Measurements from ENCODE around the gene MCRIP1.

MCRIP1 gene

DNA sequence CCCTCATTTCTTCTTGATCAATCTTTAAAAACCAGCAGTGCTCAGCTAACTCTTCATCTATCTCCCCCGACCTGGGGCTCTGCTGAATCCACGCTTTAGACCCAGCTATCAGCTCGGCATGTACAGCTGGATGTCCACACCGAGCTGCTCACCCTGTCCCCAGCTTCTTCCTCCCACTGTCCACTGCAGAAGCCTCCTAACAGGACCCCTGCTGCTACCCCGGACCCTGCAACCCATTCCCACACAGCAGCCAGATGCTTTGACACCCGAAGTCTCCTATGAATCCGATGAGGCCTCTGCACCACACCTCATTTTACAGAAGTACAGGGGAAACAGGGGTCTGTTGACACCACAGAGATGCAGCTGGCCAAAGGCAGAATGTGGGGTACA, 15.3 kb downstream of the MCRIP1 start:
- FAIRE-seq = no peak

DNA sequence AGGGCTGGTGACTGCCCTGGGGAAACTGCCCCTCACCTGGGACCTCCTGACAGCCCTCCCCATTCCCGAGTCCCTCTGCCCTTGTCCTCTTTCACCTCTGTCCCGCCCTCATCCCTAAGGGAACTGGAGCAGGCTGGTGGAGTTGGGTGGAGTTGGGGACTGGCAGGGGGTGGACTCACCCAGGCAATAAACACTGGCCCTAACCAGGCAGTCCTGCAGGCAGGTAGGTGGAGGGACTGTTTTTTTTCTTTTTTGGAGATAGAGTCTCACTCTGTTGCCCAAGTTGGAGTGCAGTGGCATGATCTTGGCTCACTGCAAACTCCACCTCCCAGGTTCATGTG, 17.5 kb downstream of the MCRIP1 start:
- no peak for FAIRE-seq

DNA sequence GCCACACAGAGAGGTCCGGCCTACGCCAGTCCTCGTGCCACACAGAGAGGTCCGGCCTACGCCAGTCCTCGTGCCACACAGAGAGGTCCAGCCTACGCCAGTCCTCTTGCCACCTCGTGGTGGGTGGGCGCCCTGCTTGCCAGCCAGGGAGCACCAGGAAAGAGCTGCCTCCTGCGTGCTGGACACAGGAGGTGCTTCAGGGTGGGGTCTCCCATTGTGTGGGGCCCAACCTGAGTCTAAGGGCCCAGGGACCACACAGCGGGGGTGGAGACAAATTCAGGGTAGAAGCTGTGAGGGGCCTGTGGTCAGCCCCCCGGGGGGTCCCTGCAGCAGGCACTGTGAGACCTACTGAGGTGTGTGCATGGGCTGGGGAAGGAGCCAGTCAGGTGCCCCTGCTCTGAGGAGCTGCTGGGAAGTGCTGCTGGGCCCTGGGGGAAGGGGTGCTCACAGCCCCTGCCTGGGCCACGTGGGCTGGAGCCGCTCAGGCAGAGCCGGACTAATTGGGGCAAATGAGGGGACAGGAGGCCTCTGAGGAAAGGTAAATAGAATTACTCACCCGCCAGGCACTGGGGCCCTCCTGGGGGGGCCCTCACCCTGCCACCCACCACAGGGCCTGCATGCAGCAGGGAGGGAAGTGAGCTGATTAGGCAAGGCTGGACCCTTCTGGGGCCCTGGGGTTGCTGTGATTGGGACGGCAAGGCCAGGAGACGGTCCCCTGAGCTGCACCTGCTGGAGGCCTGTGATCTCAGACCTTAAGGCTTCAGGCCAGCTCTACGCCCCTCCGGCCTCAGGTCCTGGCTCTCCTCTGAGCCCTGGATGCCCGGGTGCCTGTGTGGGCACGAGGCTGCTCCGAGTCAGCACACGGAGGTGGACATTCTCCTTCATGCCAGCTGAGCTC, 18.1 kb downstream of the MCRIP1 start:
- no peak for FAIRE-seq

DNA sequence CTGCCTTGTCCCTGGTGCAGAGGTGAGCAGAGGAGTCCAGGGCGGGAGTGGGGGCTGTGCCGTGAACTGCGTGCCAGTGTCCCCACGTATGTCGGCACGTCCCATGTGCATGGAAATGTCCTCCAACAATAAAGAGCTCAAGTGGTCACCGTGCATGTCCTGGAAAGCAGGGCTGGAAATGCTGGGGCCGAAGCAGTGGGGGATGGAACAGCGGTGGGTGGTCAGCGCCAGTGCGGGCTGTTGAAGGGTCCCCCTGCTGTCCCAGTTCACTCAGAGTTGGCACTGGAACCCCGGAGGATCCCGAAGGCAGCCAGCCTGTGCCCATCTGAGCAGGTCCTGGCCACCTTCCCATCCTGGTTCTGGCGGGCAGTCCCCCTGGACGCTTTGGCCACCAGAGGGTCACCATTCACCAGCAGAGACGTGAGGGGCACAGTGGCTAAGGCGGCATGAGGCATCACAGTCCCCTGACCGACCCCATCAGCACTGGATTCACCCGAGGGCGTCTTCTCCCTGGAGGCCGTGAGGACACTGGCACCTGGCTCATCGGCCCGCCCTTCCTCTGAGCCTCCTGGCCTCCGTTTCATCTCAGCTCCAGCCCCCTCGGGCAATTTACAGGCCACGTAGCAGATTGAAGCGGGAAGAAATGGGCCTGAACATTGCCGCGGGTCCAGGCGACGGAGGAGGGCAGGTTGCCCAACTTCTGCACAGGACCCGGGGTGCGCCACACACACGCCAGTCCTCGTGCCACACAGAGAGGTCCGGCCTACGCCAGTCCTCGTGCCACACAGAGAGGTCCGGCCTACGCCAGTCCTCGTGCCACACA, 19.0 kb downstream of the MCRIP1 start:
- FAIRE-seq = no peak

DNA sequence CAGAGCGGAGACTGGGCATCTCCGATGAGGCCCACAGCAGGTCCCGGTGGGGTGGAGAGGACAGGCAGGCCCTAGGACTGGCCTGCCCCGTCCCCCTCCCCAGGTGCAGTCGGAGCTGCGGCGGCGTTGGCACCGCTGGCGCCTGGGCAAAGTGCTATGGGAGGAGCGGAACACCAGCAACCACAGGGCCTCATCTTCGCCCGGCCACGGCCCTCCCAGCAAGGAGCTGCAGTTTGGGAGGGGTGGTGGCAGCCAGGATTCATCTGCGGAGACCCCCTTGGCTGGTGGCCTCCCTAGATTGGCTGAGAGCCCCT, 19.8 kb downstream of the MCRIP1 start:
- FAIRE-seq = no peak

DNA sequence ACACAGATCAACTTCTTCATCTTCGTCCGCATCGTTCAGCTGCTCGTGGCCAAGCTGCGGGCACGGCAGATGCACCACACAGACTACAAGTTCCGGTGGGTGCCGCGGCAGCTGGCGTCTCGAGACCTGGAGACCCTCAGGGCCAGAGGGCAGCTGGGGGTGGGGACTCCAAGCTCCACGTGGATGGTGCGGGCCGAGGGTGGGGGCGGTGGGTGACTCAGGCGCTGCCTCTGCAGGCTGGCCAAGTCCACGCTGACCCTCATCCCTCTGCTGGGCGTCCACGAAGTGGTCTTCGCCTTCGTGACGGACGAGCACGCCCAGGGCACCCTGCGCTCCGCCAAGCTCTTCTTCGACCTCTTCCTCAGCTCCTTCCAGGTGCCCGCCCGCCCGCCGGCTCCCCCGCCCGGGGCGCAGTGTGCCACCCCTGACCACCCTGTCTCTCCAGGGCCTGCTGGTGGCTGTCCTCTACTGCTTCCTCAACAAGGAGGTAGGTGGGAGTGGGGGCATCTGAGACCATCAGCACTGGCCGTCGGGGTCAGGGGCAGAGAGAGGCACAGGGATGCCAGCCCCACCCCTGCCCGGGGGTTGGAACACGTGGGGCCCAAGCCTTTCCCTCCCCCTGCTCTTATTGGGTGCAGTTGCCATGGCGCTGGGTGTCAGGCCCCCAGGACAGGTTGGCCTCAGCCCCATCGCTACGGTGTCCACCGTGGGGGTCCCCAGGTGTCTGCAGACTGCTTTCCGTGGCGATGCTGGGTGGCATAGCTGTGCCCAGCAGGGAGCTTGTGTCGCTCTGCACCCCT, 20.3 kb downstream of the MCRIP1 start:
- no peak for FAIRE-seq

DNA sequence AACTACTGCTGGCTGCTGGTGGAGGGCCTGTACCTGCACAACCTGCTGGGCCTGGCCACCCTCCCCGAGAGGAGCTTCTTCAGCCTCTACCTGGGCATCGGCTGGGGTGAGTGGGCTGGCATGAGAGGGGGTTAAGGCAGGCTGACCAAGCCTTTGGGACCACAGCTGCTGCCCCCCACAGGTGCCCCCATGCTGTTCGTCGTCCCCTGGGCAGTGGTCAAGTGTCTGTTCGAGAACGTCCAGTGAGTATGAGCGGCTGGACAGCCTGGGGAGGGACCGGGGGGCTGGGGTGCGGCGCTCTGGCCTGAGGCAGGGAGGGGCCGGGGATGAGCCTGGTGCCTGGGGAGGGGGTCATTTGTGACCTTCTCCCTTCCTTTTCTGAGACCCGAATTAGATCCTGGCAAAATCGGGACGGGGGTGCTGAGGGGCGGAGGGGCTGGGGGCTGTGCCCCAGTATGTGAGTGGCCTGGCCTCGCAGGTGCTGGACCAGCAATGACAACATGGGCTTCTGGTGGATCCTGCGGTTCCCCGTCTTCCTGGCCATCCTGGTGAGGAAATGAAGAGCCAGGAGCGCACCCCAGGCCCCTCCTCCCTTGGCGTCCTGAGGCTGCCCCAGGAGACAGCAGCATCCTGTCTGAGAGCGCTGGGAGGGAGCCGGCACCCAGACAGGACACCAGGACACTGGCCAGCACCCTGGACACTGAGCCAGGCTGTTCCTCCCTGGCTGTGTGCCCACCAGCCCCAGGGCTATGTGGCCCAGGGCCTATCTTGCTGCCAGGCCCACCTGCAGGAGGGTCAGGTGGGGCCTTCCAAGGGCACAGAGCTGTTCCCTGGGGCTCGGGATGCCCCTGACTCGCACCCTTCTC, 21.2 kb downstream of the MCRIP1 start:
- no peak for FAIRE-seq

DNA sequence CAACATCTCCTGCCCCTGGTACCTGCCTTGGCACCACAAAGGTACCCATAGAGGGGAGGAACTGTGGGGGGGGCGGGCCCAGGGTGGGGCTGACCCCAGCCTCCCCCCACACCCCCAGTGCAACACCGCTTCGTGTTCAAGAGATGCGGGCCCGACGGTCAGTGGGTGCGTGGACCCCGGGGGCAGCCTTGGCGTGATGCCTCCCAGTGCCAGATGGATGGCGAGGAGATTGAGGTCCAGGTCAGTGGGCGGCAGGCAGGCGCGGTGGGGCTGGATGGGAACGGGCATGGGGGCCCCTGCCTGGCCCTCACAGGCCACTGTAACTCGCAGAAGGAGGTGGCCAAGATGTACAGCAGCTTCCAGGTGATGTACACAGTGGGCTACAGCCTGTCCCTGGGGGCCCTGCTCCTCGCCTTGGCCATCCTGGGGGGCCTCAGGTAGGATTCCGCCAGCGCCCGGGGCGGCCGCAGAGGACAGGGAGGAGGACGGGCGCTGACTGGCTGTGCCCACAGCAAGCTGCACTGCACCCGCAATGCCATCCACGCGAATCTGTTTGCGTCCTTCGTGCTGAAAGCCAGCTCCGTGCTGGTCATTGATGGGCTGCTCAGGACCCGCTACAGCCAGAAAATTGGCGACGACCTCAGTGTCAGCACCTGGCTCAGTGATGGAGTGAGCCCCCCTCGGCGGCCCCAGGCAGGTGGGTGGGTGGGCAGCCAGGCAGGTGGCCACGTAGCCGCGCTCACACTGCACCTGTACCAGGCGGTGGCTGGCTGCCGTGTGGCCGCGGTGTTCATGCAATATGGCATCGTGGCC, 22.0 kb downstream of the MCRIP1 start:
- no peak for FAIRE-seq

DNA sequence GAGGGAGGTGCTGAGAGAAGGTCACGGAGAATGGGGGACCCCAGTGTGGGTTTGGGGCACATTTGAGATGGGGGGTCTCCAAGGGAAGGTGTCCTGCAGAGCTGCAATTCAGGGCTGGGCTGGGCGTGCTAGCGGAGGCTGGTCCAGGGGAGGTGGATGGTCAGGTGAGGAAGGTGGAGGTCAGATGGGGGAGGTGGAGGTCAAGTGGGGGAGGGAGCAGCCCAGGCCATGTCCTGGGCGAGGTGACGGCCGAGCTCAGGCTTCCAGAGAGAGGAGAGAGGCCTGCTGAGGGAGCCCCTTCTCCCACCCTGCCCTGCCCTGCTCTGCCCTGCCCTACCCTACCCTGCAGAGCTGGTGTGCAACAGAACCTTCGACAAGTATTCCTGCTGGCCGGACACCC, 22.6 kb downstream of the MCRIP1 start:
- no peak for FAIRE-seq

DNA sequence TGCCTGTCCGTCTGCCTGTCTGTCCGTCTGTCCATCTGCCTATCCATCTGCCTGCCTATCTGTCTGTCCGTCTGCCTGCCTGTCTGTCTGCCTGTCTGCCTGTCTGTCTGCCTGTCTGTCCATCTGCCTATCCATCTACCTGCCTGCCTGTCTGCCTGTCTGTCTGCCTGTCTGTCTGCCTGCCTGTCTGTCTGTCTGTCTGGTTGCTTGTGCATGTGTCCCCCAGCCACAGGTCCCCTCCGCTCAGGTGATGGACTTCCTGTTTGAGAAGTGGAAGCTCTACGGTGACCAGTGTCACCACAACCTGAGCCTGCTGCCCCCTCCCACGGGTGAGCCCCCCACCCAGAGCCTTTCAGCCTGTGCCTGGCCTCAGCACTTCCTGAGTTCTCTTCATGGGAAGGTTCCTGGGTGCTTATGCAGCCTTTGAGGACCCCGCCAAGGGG, 23.5 kb downstream of the MCRIP1 start:
- no peak for FAIRE-seq

DNA sequence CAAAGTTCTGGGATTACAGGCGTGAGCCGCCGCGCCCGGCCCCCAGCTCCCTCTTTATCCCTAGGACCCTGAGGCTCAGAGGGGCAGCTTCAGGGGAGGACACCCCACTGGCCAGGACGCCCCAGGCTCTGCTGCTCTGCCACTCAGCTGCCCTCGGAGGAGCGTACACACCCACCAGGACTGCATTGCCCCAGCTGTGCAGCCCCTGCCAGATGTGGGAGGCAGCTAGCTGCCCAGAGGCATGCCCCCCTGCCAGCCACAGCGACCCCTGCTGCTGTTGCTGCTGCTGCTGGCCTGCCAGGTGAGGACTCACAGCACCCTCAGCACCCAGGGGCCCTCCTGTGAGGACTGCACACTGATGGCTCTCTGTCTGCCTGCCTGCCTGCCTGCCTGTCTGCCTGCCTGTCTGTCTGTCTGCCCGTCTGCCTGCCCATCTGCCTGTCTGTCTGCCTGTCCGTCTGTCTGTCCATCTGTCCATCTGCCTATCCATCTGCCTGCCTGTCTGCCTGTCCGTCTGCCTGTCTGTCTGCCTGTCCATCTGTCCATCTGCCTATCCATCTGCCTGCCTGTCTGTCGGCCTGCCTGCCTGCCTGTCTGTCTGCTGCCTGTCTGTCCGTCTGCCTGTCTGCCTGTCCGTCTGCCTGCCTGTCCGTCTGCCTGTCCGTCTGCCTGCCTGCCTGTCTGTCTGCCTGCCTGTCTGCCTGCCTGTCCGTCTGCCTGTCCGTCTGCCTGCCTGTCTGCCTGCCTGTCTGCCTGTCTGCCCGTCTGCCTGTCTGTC, 24.1 kb downstream of the MCRIP1 start:
- no peak for FAIRE-seq

DNA sequence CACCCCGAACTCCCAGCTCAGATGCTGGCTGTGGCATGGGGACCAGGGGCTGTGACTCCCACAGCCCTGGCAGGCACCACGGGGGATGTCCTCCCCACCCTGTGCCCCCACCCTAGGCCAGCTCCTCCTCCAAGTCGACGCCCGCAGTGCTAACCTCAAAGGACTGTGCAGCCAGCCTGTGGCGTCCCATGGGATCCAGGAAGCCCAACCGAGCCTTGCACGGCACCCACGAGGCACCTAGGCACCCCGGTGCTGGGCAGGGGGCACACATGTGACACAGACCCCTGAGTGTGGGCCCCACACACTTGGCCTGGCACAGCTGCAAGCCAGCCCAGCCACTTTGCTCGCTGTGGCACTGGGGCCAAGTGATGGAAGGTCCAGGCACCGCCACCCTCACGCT, 25.3 kb downstream of the MCRIP1 start:
- FAIRE-seq = no peak

DNA sequence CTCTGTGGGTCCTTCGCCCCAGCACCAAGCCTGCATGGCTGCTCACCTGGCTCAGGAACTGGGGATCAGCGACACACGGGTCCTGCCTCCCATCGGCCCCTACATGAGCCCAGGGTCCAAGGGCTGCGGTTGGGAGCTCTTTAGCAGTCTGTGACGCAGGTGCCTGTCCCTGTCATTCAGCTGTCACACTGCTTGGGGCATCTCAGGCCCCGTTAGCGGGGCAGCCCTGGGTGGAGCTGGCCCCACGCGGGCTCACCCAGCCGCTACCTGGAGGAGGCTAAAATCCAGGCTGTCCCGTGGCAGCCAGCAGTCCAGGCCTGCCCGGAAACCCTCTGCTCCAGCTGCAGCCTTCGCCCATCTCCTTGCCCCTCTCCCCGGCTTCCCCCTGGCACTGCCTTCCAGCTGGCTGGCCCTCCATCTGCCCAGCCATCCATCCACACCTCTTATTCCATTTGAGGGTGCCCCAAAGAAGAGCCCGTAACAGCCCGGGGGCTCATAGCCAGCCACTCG, 25.8 kb downstream of the MCRIP1 start:
- no peak for FAIRE-seq

DNA sequence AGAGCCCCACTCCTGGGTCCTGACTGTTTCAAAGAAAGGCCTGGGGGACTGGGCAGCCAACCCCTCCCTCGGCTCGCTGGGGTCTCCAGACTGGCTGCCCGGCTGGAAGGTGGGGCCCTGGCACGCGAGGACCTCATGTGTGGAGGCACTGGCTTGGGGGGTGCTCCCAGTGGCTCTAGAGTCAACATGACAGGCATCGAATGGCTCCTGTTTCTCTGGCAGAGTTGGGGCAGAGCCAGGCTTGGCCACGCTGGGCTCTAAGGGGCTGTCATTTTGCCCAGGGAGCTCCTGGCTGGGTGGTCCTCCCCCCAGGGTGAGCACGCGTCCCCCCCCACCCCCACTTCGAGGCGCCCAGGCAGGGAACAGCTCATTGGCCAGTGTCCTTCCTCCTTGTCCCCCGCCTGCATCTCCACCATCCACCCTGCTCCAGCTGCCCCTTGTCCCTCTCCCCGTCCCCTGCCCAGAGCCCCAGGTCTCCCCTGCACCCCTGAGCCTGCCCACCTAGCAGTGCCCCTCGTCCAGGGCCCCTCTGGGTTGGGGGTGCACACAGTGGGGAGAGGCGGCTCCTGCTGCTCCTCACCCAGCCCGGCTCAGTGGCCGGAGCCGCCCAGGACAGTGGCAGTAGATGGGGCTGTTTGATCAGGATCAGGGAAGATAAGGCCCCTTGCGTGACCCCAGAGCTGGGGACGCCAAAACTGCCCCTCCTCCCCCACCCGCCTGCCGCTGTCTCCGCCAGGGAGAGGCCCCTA, 26.5 kb downstream of the MCRIP1 start:
- no peak for FAIRE-seq

DNA sequence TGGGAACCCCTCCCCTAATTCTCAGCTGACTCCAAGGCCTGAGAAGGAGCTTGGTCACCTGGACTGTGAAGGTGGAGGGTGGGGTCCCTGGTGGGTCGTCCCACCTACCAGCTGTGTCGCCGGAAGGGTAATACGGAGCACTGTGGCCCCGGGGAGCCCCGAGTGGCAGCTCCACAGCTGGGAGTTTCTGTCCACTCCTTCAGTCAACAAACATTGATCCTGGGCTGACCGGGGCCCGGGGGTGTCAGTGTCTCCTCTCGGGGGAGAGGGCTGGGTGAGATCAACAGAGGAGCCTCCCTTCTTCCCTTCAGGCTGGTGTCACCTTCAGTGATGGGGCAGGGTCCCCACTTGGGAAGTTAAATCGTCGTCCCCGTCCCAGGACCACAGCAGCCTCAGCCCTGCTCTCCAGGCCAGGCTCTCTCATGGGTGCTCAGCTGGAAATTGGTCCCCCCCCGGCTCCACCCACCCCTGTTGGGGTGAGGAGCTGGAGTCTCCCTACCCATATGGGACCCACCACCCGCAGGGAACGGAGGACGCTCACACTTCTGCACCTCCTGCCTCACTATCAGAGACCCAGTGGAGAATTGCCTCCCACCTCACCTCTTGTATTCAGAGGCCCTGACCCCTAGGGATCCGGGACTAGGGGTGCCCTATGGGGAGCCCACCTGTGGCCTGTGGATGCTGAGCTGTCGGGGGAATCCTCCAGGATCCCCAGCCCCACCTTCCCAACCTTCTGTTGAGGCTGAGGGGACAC, 27.2 kb downstream of the MCRIP1 start:
- no peak for FAIRE-seq

DNA sequence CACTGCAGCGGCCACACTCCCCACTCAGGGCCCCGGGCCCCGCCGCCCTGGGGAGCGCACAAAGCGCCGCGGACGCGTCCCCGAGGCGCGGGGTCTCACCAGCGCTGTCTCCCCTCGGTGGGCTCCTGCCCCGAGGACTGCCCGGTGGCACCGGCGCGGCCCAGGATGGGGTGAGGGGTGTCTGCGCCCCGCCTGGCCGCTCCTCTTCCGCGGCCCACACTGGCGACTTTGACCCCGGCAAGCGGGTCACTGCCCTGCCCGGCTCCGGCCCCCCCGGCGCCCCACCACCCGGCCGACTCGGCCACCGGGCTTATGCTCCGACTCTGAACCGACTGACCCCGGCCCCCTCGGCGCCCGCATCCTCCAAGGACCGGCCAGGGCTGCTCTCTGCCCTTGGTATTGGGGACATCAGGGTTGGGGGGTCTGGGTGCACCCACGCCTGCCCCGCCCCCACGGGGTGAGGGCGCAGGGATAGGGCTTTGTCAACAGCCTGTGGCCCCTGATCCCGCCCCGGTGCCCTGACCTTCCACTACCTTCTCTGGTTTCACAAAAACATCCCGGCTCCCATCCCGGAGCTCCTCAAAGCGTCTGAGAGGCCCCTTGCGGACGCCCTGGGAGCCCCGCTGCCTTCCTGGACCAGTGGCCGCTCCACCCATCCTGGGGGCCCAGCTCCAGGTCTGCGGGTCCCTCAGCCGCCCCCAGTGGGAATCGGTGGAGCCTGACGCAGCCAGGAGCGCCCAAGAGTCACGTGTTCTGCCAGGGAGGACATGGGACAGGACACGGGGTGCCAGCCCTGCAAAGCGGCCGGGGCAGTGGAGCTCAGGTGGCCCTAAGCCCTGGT, 28.3 kb downstream of the MCRIP1 start:
- no peak for FAIRE-seq

DNA sequence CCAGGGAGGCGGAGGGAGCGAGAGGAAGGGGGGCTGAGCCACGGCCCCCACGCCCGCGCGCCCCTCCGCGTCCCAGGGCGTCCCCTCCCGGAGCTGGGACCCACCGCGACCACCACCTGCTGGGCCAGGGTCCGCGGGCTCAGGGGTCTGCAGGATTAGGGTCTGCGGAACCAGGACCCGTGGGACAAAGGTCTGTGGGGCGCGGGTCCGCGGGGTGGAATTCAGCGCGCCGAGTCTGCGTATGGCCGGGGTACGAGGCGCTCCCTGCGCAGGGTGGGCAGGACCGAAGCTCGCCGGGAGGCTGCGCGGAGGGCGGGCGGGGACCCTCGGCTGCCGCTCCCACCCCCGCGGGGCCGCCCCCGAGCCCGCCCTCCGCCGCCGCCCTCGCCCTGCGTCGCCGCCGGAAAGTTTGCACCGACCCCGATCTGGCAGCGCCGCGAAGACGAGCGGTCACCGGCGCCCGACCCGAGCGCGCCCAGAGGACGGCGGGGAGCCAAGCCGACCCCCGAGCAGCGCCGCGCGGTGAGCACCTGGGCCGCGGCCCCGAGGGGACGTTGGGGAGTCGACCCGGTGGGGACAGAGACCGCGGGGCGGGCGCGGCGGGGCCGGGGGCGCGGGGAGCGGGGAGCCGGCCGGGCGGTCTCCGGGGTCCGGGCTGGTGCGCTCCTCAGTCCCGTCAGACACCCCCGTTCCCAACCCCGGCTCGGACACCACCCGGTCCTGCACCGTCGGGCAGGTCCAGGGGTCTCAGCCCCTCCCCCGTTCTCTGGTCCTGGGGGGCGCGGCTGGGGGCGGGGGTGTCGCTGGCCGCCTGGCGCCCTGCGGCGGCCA, 29.1 kb downstream of the MCRIP1 start, which contains the start of gene GCGR:
Gene GCGR (plus strand): TSS at position 423 of the 831 bp plus-strand sequence. CDS start 4,869 bp downstream, outside the sequence.
- FAIRE-seq = no peak

All from G401.6 (cell line).